GM08714 (cell line): ENCODE measurements around the gene ZNF358.
"Not testable (repeated sequence)": the region's sequence is repeated elsewhere in the genome, so short reads cannot be mapped to it uniquely, and the experiment has no call there.

Experiments used
- H3K4me3 ChIP-seq: fragments of 200-500 bp; sonication (Bioruptor generic); 2 replicates; pipeline ENCODE4 v1.5.1; 2014; ENCODE audit warnings: mild to moderate bottlenecking, low read length, inconsistent platforms
- ZNF274 ChIP-seq: IDR thresholded peaks from 2 replicates; pipeline ENCODE4 v1.6.1; 2012; ENCODE audit warnings: mild to moderate bottlenecking, low read depth, low read length

The ZNF358 gene

GRCh38 chr19:7533281-7533885 lies 17.5 kb downstream of the ZNF358 start:
- no peak for TF ChIP-seq ZNF274
- H3K4me3 ChIP-seq = peak overlapping the region; percentile 44; the same call in 1 of the 2 replicates

DNA sequence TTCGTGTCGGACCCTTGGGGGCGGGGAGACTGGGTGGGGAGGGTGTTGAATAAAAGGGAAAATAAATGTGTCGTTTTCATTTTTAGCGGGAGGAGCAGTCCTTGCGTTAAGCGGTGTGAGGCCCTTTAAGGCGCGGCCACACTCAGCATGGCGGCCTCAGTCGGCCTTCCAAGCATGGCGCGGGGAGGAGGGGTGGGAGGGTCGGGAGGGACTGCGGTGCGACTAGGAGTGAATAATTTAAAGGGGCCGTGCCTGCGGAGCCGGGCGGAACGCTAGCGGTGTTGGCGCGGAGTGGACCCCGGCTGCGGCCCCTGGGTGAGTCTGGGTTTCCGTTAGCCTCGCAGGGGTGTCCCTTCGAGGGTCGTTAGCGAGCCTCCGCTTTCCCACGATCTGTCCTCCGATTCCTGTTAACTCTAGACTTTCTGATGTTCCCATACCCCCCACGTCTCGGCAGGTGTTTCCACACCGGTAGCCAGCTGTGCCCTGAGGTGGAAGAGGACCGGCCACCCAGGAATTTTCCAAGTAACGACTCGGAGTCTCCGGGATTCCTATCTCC lies 18.1 kb downstream of the ZNF358 start:
- TF ChIP-seq ZNF274 = no peak
- peak overlapping the region; percentile 78 for H3K4me3 ChIP-seq

- peak overlapping the region; percentile 78 for H3K4me3 ChIP-seq
- TF ChIP-seq ZNF274 = no peak
These were observed 18.7 kb downstream of the ZNF358 start for GRCh38 chr19:7534531-7535046.

DNA sequence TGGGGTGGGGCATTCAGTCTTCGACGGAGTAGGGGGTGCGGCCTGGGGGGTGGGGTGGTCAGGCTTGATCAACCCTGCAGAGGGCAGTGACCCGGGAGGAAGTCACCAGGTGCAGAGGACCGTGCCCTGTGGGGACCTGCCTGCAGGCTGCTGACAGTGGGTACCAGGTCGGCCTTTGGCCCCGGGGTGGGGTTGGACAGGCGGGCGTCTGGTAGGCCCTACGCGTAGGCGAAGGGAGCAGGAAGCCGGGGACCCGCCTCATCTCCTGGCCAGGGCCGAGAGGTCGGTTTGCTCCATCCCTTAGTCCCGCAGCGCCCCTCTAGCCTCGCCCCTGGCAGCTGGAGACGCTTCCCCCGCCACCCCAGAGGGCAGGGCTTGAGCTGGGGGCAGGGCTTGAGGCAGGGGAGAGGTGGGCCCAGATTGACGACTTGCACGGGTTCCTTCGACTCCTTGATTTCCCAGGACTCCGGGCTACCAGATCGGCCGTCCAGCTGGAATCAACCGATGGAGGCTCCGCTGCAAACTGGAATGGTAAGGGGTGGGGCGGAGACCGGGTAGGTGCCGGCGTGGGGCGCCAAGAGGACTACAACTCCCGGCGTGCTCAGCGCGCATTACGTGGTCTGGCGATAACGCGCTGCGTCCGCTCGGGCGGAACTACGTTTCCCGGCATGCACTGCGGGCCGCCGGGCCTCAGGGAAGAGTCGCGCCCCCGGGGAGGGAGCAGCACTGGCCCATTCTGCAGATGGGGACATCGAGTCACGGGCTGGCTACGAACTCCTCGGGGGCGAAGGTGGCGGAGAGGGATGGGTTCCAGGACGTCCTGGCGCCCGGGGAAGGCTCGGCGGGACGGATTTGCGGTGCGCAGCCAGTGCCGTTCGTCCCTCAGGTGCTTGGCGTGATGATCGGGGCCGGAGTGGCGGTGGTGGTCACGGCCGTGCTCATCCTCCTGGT lies 19.4 kb downstream of the ZNF358 start, which contains the start of gene PNPLA6:
Gene PNPLA6, plus strand, starts transcription at position 671 of the 951 bp plus-strand sequence. Its CDS starts 72 bp downstream, at position 743.
- peak within 1 kb of the TSS; percentile 78 for H3K4me3 ChIP-seq

GRCh38 chr19:7535998-7536695 lies 20.2 kb downstream of the ZNF358 start:
- TF ChIP-seq ZNF274 = no peak

More for the DNA sequence above, 19.4 kb downstream of the ZNF358 start, which contains the start of gene PNPLA6:
- TF ChIP-seq ZNF274 = no peak

GRCh38 chr19:7538990-7539389 lies 23.1 kb downstream of the ZNF358 start:
- not testable (repeated sequence) for H3K4me3 ChIP-seq

More at GRCh38 chr19:7535998-7536695, 20.2 kb downstream of the ZNF358 start:
- peak overlapping the region; percentile 78 for H3K4me3 ChIP-seq

DNA sequence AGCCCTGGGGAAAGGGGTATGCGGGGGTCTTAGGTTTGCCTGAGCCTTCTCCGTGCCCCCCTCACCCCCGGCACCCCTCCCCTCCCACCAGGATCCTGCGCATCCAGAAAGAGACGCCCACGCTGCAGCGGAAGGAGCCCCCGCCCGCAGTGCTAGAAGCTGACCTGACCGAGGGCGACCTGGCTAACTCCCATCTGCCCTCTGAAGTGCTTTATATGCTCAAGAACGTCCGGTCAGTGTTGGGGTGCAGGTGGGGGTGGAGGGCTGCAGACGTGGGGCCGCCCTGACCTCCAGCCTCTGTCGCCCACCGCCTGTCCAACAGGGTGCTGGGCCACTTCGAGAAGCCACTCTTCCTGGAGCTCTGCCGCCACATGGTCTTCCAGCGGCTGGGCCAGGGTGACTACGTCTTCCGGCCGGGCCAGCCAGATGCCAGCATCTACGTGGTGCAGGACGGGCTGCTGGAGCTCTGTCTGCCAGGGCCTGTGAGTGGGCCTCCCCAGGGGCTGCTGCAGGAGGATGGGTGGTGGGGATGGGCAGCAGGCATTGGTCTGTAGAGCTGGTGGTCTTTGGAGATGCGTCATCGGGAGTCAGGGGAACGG lies 24.0 kb downstream of the ZNF358 start:
- no peak for TF ChIP-seq ZNF274
- H3K4me3 ChIP-seq = no peak overlapping the region

GRCh38 chr19:7540761-7541474 lies 25.0 kb downstream of the ZNF358 start:
- H3K4me3 ChIP-seq = no peak overlapping the region
- no peak for TF ChIP-seq ZNF274

DNA sequence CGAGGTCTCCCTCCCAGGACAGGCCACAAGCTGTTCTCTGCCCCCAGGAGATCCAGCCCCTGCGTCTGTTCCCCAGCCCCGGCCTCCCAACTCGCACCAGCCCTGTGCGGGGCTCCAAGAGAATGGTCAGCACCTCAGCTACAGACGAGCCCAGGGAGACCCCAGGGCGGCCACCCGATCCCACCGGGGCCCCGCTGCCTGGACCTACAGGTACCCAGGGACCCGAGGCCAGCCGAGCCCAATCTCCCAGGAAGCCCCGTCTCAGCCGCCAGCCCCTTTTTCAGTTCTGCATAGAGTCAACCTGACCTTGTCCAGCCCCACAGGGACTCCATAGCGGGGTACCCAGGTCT lies 25.5 kb downstream of the ZNF358 start:
- no peak overlapping the region for H3K4me3 ChIP-seq
- TF ChIP-seq ZNF274 = no peak

GRCh38 chr19:7541828-7542443 lies 26.0 kb downstream of the ZNF358 start:
- no peak overlapping the region for H3K4me3 ChIP-seq
- no peak for TF ChIP-seq ZNF274

DNA sequence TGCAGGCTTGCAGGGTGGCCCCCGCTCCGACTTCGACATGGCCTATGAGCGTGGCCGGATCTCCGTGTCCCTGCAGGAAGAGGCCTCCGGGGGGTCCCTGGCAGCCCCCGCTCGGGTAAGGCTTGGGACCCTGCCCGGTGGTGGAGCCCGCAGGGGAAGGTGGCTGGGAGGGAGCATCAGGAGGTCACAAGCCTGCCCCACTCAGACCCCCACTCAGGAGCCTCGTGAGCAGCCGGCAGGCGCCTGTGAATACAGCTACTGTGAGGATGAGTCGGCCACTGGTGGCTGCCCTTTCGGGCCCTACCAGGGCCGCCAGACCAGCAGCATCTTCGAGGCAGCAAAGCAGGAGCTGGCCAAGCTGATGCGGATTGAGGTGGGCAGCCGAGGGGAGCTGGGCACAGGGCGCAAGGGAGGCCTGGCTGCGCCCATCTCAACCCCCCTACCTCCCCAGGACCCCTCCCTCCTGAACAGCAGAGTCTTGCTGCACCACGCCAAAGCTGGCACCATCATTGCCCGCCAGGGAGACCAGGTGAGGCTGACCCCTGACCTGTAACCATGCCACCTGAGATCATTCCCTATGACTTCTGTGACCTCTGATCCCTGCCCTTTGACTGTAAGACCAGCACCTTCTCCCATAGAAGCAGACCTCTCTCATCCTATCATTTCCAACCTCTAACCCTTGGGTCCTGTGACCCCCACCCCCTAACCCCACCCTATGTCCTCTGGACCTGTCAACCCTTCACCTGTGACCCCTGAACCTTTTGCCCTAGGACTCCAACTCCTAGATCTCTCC lies 26.8 kb downstream of the ZNF358 start:
- TF ChIP-seq ZNF274 = no peak
- H3K4me3 ChIP-seq = no peak overlapping the region

DNA sequence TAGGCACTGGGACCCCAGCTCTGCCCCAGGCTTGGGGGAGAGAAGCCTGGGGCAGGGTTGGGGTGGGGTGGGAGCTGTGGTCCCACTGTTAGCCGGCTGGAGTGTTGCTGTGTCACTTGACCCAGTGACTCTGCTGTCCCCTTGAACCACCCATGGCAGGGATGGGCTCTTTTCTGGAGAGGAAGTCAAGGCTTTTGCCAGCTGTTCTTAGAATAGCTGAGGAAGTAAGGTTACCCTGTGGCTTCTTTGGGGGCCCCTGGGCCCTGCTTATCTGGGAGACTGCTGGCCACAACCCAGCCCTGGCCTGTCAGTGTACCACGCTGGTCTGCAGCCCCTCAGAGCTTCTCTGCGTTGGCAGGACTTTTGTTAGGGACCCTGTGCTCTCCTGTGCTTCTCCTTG lies 28.7 kb downstream of the ZNF358 start:
- no peak for TF ChIP-seq ZNF274
- no peak overlapping the region for H3K4me3 ChIP-seq
